ENCODE results near the gene C9orf72. TPM values are rescaled to one million over a fixed set of nuclear protein-coding genes. Genes with fewer than 3 reads are reported as not detected.

The C9orf72 gene
- polyA plus RNA-seq, 1 donor (not counting 4 experiments of a cell fraction or from before 2014, with no cell fraction given), result 7.7 TPM

- Histone ChIP-seq H3K79me2 (ENCODE audit: control insufficient read depth, insufficient read depth, low read length) (no peaks in the 10 kb centered on the region), H3K4me3 (ENCODE audit: control insufficient read depth in 2 of 3, extremely low read depth in 1 of 3, insufficient read depth in 2 of 3, low read depth in 1 of 3, low read length in 3 of 3) (no peak overlapping the region), H3K9me3 (ENCODE audit: control insufficient read depth, low read depth, low read length) (no peaks in the 10 kb centered on the region), H3K9me1 (ENCODE audit: control insufficient read depth, extremely low read depth, insufficient read depth, low read length) (no peaks in the 10 kb centered on the region), H4K20me1 (ENCODE audit: control insufficient read depth, extremely low read depth, insufficient read depth, low read length) (no peaks in the 10 kb centered on the region), H2AFZ (ENCODE audit: control insufficient read depth, low read length) (no peak overlapping the region), H3K27me3 (ENCODE audit: control insufficient read depth, extremely low read depth, insufficient read depth, low read length) (no peaks in the 10 kb centered on the region), H3K4me1 (ENCODE audit: control insufficient read depth, extremely low read depth, insufficient read depth, low read length) (no peaks in the 10 kb centered on the region), H3K4me2 (ENCODE audit: control insufficient read depth, extremely low read depth, insufficient read depth, low read depth, low read length) (no peak overlapping the region), H3K27ac (ENCODE audit: control insufficient read depth, insufficient read depth, low read length) (no peak overlapping the region), H3K9ac (ENCODE audit: control insufficient read depth, extremely low read depth, insufficient read depth, low read length) (no peak overlapping the region), H3K36me3 (ENCODE audit: control insufficient read depth in 2 of 2, extremely low read depth in 1 of 2, insufficient read depth in 2 of 2, low read length in 2 of 2) (no peaks in the 10 kb centered on the region)
- dilution Hi-C loops (cut with MboI; ENCODE audit: extremely low pct_ligation_motif_present, low sequenced_read_pairs), result no loop called here
- FAIRE-seq, result no peak
- no peak for DNase-seq (ENCODE audit: low read depth, low spot score)
- TF ChIP-seq CTCF (optimal IDR thresholded peaks at IDR 0.05 in 1 of 3, IDR thresholded peaks at IDR 0.05 in 1 of 3, conservative IDR thresholded peaks at IDR 0.05 in 1 of 3; ENCODE audit: extremely low read depth in 1 of 3, insufficient read depth in 2 of 3, low read length in 3 of 3) (no peak), EZH2 (IDR thresholded peaks at IDR 0.05; ENCODE audit: low read length) (no peak)
Measured at GRCh38 chr9:27589462-27589861, 16.2 kb upstream of the C9orf72 start.

GRCh38 chr9:27586304-27586703 lies 13.0 kb upstream of the C9orf72 start:
- Histone ChIP-seq H3K9me3 (ENCODE audit: control insufficient read depth, low read depth, low read length) (no peaks in the 10 kb centered on the region), H3K4me3 (ENCODE audit: control insufficient read depth in 2 of 3, extremely low read depth in 1 of 3, insufficient read depth in 2 of 3, low read depth in 1 of 3, low read length in 3 of 3) (no peak overlapping the region), H3K36me3 (ENCODE audit: control insufficient read depth in 2 of 2, extremely low read depth in 1 of 2, insufficient read depth in 2 of 2, low read length in 2 of 2) (no peaks in the 10 kb centered on the region), H3K9ac (ENCODE audit: control insufficient read depth, extremely low read depth, insufficient read depth, low read length) (no peak overlapping the region), H3K27ac (ENCODE audit: control insufficient read depth, insufficient read depth, low read length) (no peak overlapping the region), H4K20me1 (ENCODE audit: control insufficient read depth, extremely low read depth, insufficient read depth, low read length) (no peaks in the 10 kb centered on the region), H2AFZ (ENCODE audit: control insufficient read depth, low read length) (no peak overlapping the region), H3K27me3 (ENCODE audit: control insufficient read depth, extremely low read depth, insufficient read depth, low read length) (peaks cover 2% of the 10 kb centered on the region), H3K9me1 (ENCODE audit: control insufficient read depth, extremely low read depth, insufficient read depth, low read length) (no peaks in the 10 kb centered on the region), H3K4me2 (ENCODE audit: control insufficient read depth, extremely low read depth, insufficient read depth, low read depth, low read length) (no peak overlapping the region), H3K4me1 (ENCODE audit: control insufficient read depth, extremely low read depth, insufficient read depth, low read length) (no peaks in the 10 kb centered on the region), H3K79me2 (ENCODE audit: control insufficient read depth, insufficient read depth, low read length) (no peaks in the 10 kb centered on the region)
- TF ChIP-seq EZH2 (IDR thresholded peaks at IDR 0.05; ENCODE audit: low read length) (no peak), CTCF (optimal IDR thresholded peaks at IDR 0.05 in 1 of 3, IDR thresholded peaks at IDR 0.05 in 1 of 3, conservative IDR thresholded peaks at IDR 0.05 in 1 of 3; ENCODE audit: extremely low read depth in 1 of 3, insufficient read depth in 2 of 3, low read length in 3 of 3) (no peak)
- dilution Hi-C loops (cut with MboI; ENCODE audit: extremely low pct_ligation_motif_present, low sequenced_read_pairs), result no loop called here
- DNase-seq (ENCODE audit: low read depth, low spot score), result no peak
- no peak for FAIRE-seq
